PC-3 (cell line): ENCODE results near the gene TPGS2. TPM values are rescaled to one million over a fixed set of nuclear protein-coding genes. Genes with fewer than 3 reads are reported as not detected.

Source experiments
- ATAC-seq: fragments of 200-7000 bp; cut with Tn5 transposase; 2 replicates; pipeline ENCODE4 v1.9.1; 2020; ENCODE audit warnings: mild to moderate bottlenecking, moderate library complexity
- BruUV-seq: library from RNA; stranded (reverse); fragments of 400-500 nt; replicated peaks from 2 replicates; lab custom pipeline; 2021; lab: Mats Ljungman, UMichigan
- CTCF ChIA-PET: fragments of 300-600 bp; sonication (Branson Sonifier 250); formaldehyde crosslinking; loops from one replicate; lab custom pipeline; 2022; ENCODE audit warnings: antibody characterized with exemption; lab: Charles Lee
- POLR2A ChIA-PET: fragments of 300-600 bp; sonication (Branson Sonifier 250); formaldehyde crosslinking; loops from one replicate; lab custom pipeline; 2022; ENCODE audit warnings: antibody characterized with exemption; ENCODE audit not compliant: unreplicated experiment; lab: Charles Lee
- DNase-seq: peaks from one replicate; pipeline ENCODE4 v3.0.0-alpha.2; 2015
- H2AFZ ChIP-seq: fragments of 300-600 bp; sonication (generic); 2 replicates; pipeline ENCODE4 v1.6.0; 2016; ENCODE audit warnings: antibody characterized with exemption, low read length
- H3F3A ChIP-seq: fragments of 300-600 bp; sonication (generic); one replicate; pipeline ENCODE4 v1.6.0; 2017; ENCODE audit warnings: antibody characterized with exemption, low read length, control low read depth, mild to moderate bottlenecking; ENCODE audit not compliant: unreplicated experiment
- H3K27ac ChIP-seq: fragments of 300-600 bp; sonication (generic); 2 replicates; pipeline ENCODE4 v1.5.1; 2016; ENCODE audit warnings: mild to moderate bottlenecking, low read length
- H3K27me3 ChIP-seq: fragments of 300-600 bp; sonication (generic); 2 replicates; pipeline ENCODE4 v1.6.1; 2016; ENCODE audit warnings: low read length, mixed read lengths
- H3K36me3 ChIP-seq: fragments of 300-600 bp; sonication (generic); 2 replicates; pipeline ENCODE4 v1.6.1; 2016; ENCODE audit warnings: low read depth, mixed run types, low read length, mixed read lengths
- H3K4me1 ChIP-seq: fragments of 300-600 bp; sonication (generic); 2 replicates; pipeline ENCODE4 v1.5.1; 2016; ENCODE audit warnings: low read length; ENCODE audit not compliant: insufficient read depth
- H3K4me2 ChIP-seq: fragments of 300-600 bp; sonication (generic); 2 replicates; pipeline ENCODE4 v1.6.0; 2016; ENCODE audit warnings: low read length
- H3K4me3 ChIP-seq: fragments of 300-600 bp; sonication (generic); 2 replicates; pipeline ENCODE4 v1.5.1; 2016; ENCODE audit warnings: mild to moderate bottlenecking, low read length, mixed read lengths
- H3K79me2 ChIP-seq: fragments of 300-600 bp; sonication (generic); 2 replicates; pipeline ENCODE4 v1.6.1; 2017; ENCODE audit warnings: low read length, mixed read lengths
- H3K9ac ChIP-seq: fragments of 300-600 bp; sonication (generic); 2 replicates; pipeline ENCODE4 v1.6.0; 2016; ENCODE audit warnings: mild to moderate bottlenecking, low read length
- H3K9me2 ChIP-seq: fragments of 300-600 bp; sonication (generic); replicated peaks from 2 replicates; pipeline ENCODE4 v1.6.1; 2016; ENCODE audit warnings: mixed run types, low read length, mixed read lengths
- H3K9me3 ChIP-seq: fragments of 300-600 bp; sonication (generic); 2 replicates; pipeline ENCODE4 v1.6.1; 2016; ENCODE audit warnings: low read length, mixed read lengths
- H4K20me1 ChIP-seq: fragments of 300-600 bp; sonication (generic); 2 replicates; pipeline ENCODE4 v1.6.1; 2016; ENCODE audit warnings: low read length, mixed read lengths
- EZH2 ChIP-seq: fragments of 300-600 bp; sonication (generic); IDR thresholded peaks from one replicate; pipeline ENCODE4 v1.6.1; 2017; ENCODE audit warnings: antibody characterized with exemption, mild to moderate bottlenecking, low read length; ENCODE audit not compliant: unreplicated experiment
- EZH2phosphoT487 ChIP-seq: fragments of 300-600 bp; sonication (generic); IDR thresholded peaks from 2 replicates; pipeline ENCODE4 v1.6.1; 2018; ENCODE audit warnings: mild to moderate bottlenecking, antibody characterized with exemption, low read length, borderline replicate concordance
- intact Hi-C: fragments of 100-400 bp; cut with micrococcal nuclease; formaldehyde crosslinking; loops from 2 replicates; pipeline ENCODE4 v1.9.0; 2023
- total RNA-seq: library from RNA; depleted of rRNA; stranded (reverse); fragments of >200 nt; gene quantifications from 2 replicates; pipeline ENCODE4 v1.2.3, GENCODE V29; 2014
- TF ChIP-seq, protein P1 (sequence below): fragments of 300-600 bp; sonication (generic); conservative IDR thresholded peaks from 2 replicates; pipeline ENCODE4 v1.5.1; 2017; ENCODE audit warnings: antibody characterized with exemption, low read depth, mild to moderate bottlenecking, low read length

Gene TPGS2
- total RNA-seq, 1 experiment from 2014 or later, result 44.9 TPM

DNA sequence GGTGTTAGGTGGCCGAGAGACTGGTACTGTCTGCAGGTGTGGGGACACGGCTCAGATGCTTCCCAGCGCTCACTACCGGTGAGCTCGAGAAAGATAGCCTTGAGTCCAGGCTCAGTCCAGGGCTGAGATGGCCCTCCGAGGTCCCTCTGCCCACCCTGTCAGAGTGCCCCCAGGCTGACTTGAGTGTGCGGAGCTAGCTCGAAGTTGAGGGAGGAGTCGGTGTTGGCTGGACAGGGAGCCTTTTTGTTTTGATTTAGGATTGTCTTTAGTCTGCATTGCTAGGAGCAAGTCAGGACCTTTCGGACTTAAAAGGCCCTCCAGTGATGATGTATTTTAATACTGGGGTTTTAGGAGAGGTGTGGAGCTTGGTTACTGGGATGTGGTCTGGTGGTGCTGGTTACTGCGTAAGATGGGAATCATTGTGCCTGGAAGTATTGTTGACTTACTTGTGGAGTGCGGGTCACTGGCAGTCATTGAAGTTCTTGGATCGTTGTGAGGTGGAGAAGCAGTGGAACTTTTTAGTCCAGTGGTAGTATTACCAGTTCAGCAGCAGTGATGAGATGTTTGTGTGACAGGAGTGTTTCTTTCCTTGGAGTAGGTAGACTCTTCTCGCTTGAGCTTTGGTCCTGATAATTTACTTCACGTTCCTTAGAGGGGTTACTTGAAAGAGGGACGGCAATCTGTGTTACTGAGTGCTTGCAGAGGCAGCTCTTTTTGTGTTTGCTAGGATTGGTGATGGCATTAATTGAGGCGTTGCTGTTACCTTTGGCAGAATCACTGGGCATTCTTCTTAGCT, 758 bp upstream of the TPGS2 start:
- no TSS peak for BruUV-seq
- ChIA-PET POLR2A (no interaction called here), CTCF (no interaction called here)
- H3K27ac ChIP-seq, result peak overlapping the region; percentile 44
- no peaks in the 10 kb centered on the region for H3K36me3 ChIP-seq
- peak overlapping the region; percentile 90 for H3K4me2 ChIP-seq
- H3K79me2 ChIP-seq, result peaks cover 26% of the 10 kb centered on the region
- peak; percentile 5 for ATAC-seq
- H3K9me3 ChIP-seq, result no peaks in the 10 kb centered on the region
- no peaks in the 10 kb centered on the region for H3K9me2 ChIP-seq
- H3K4me1 ChIP-seq, result peaks cover 14% of the 10 kb centered on the region; the same call in 1 of the 2 replicates
- intact Hi-C loops, result loop anchor here (10.0 kb wide), 1 partner anchor 55 kb away; no protein-coding TSS in a partner anchor
- peak; percentile 11 for DNase-seq
- H3K4me3 ChIP-seq, result peak overlapping the region; percentile 84
- H3K9ac ChIP-seq, result peak overlapping the region; percentile 77
- peak overlapping the region; percentile 90 for H2AFZ ChIP-seq
- no peaks in the 10 kb centered on the region for H4K20me1 ChIP-seq
- no peaks in the 10 kb centered on the region for H3F3A ChIP-seq
- H3K27me3 ChIP-seq, result no peaks in the 10 kb centered on the region
- TF ChIP-seq EZH2 (no peak), EZH2phosphoT487 (no peak)
- TF ChIP-seq, protein P1, sequence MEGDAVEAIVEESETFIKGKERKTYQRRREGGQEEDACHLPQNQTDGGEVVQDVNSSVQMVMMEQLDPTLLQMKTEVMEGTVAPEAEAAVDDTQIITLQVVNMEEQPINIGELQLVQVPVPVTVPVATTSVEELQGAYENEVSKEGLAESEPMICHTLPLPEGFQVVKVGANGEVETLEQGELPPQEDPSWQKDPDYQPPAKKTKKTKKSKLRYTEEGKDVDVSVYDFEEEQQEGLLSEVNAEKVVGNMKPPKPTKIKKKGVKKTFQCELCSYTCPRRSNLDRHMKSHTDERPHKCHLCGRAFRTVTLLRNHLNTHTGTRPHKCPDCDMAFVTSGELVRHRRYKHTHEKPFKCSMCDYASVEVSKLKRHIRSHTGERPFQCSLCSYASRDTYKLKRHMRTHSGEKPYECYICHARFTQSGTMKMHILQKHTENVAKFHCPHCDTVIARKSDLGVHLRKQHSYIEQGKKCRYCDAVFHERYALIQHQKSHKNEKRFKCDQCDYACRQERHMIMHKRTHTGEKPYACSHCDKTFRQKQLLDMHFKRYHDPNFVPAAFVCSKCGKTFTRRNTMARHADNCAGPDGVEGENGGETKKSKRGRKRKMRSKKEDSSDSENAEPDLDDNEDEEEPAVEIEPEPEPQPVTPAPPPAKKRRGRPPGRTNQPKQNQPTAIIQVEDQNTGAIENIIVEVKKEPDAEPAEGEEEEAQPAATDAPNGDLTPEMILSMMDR, result no peak; the same call in 1 of the 2 replicates

DNA sequence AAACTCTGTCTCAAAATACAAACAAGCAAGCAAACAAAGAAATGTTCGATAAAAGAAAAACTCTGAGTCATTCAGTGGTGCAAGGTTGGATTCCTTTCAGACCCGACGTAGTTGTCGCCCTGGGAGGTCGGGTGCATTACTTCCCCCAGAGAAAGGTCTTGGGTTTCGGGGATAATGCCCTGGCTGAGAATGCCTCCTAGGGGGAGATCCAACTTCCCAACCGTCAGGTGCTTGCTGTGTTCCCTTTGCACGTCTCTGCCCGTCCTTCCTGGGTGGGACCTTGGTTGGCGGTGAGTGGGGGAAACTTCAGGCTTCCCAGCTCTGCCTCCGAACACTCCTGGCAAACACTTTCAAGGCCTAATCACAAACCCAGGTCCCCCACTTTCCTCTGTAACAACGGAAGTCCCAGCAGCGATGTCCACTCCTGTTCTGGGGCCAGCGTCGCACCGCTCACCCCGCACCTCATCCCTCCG, 609 bp downstream of the TPGS2 start:
- H3K79me2 ChIP-seq, result peaks cover 26% of the 10 kb centered on the region
- no peaks in the 10 kb centered on the region for H4K20me1 ChIP-seq
- H3K36me3 ChIP-seq, result no peaks in the 10 kb centered on the region
- H3K9me2 ChIP-seq, result no peaks in the 10 kb centered on the region
- TF ChIP-seq EZH2 (no peak), EZH2phosphoT487 (no peak)
- TF ChIP-seq, protein P1, result no peak
- H3K4me1 ChIP-seq, result peaks cover 14% of the 10 kb centered on the region; the same call in 1 of the 2 replicates
- DNase-seq, result peak; percentile 6
- no peaks in the 10 kb centered on the region for H3F3A ChIP-seq
- H3K9me3 ChIP-seq, result no peaks in the 10 kb centered on the region
- H2AFZ ChIP-seq, result peak overlapping the region; percentile 90
- H3K27ac ChIP-seq, result peak overlapping the region; percentile 44
- ChIA-PET POLR2A (interaction anchor here (0.6 kb wide), 2 partner anchors 84 to 89 kb away, joined by 3 read pairs; no protein-coding TSS in a partner anchor), CTCF (interaction anchor here (0.7 kb wide), 1 partner anchor 73 kb away, joined by 4 read pairs; no protein-coding TSS in a partner anchor)
- TSS peak; percentile 61 for BruUV-seq
- H3K27me3 ChIP-seq, result no peaks in the 10 kb centered on the region
- peak overlapping the region; percentile 90 for H3K4me2 ChIP-seq
- peak overlapping the region; percentile 84 for H3K4me3 ChIP-seq
- peak overlapping the region; percentile 77 for H3K9ac ChIP-seq
- intact Hi-C loops, result no loop called here
- peak; percentile 14 for ATAC-seq

DNA sequence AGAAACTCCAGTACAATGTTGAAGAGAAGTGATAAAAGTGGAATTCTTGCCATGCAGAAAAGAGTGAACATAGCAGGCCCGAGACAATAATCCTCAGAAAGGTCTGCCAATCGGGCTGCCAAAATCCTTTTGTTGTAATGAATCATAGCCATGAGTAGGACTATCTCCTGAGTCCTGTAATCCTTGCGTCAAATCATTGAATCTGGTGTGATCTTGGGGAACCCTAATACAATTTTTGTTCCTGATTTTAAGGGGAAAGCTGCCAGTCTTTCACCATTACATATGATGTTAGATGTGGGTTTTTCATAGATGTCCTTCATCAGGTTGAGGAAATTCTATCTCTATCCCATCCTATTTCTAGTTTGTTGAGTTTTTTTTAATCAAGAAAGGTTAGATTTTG, 2.2 kb downstream of the TPGS2 start:
- Histone ChIP-seq H4K20me1 (no peaks in the 10 kb centered on the region), H3F3A (no peaks in the 10 kb centered on the region), H2AFZ (no peak overlapping the region), H3K4me1 (peaks cover 13% of the 10 kb centered on the region; the same call in 1 of the 2 replicates), H3K4me3 (no peak overlapping the region), H3K27me3 (no peaks in the 10 kb centered on the region), H3K9me2 (no peaks in the 10 kb centered on the region), H3K27ac (no peak overlapping the region), H3K9me3 (no peaks in the 10 kb centered on the region), H3K79me2 (peaks cover 26% of the 10 kb centered on the region), H3K36me3 (no peaks in the 10 kb centered on the region), H3K9ac (no peak overlapping the region), H3K4me2 (no peak overlapping the region)
- intact Hi-C loops, result no loop called here
- ATAC-seq, result no peak
- TF ChIP-seq EZH2 (no peak), EZH2phosphoT487 (no peak)
- TF ChIP-seq, protein P1, result no peak
- ChIA-PET POLR2A (no interaction called here), CTCF (no interaction called here)
- no TSS peak for BruUV-seq
- DNase-seq, result no peak
